DOHH2 (cell line): ENCODE results near the gene PACSIN1.

Source experiments
- H3F3A ChIP-seq: fragments of 200-600 bp; sonication (generic), shearing (Covaris generic); 2 replicates; pipeline ENCODE4 v1.6.0; 2016; ENCODE audit warnings: antibody characterized with exemption, mild to moderate bottlenecking; ENCODE audit not compliant: control insufficient read depth, insufficient read depth
- H3K27ac ChIP-seq: fragments of 200-600 bp; sonication (generic); 2 replicates; pipeline ENCODE4 v1.5.1; 2014; ENCODE audit warnings: low read depth, mild to moderate bottlenecking, low read length, moderate library complexity
- H3K27me3 ChIP-seq: fragments of 200-600 bp; sonication (generic); 2 replicates; pipeline ENCODE4 v1.6.1; 2014; ENCODE audit warnings: mild to moderate bottlenecking, low read length, mixed read lengths; ENCODE audit not compliant: control insufficient read depth
- H3K36me3 ChIP-seq: fragments of 200-600 bp; sonication (generic); 2 replicates; pipeline ENCODE4 v1.6.1; 2014; ENCODE audit warnings: mild to moderate bottlenecking, low read length, moderate library complexity, mixed read lengths; ENCODE audit not compliant: control insufficient read depth
- H3K4me1 ChIP-seq: fragments of 200-600 bp; sonication (generic); 2 replicates; pipeline ENCODE4 v1.6.1; 2014; ENCODE audit warnings: mild to moderate bottlenecking, low read length, mixed read lengths; ENCODE audit not compliant: control insufficient read depth
- H3K4me2 ChIP-seq: fragments of 200-600 bp; sonication (generic); 2 replicates; pipeline ENCODE4 v1.6.0; 2014; ENCODE audit warnings: mild to moderate bottlenecking, low read length, moderate library complexity
- H3K4me3 ChIP-seq: fragments of 200-600 bp; sonication (generic); 2 replicates; pipeline ENCODE4 v1.5.1; 2014; ENCODE audit warnings: mild to moderate bottlenecking, low read length, mixed read lengths
- H3K79me2 ChIP-seq: fragments of 200-600 bp; sonication (generic); 2 replicates; pipeline ENCODE4 v1.6.1; 2014; ENCODE audit warnings: mild to moderate bottlenecking, low read length, mixed read lengths; ENCODE audit not compliant: control insufficient read depth
- H3K9me2 ChIP-seq: fragments of 200-600 bp; sonication (generic); replicated peaks from 2 replicates; pipeline ENCODE4 v1.6.1; 2014; ENCODE audit warnings: mild to moderate bottlenecking, low read length, mixed read lengths; ENCODE audit not compliant: control insufficient read depth
- H3K9me3 ChIP-seq: fragments of 200-600 bp; sonication (generic); 2 replicates; pipeline ENCODE4 v1.6.1; 2014; ENCODE audit warnings: antibody characterized with exemption, low read length, mixed read lengths; ENCODE audit not compliant: control insufficient read depth, insufficient read depth
- H4K20me1 ChIP-seq: fragments of 200-600 bp; sonication (generic); 2 replicates; pipeline ENCODE4 v1.6.0; 2014; ENCODE audit warnings: low read depth, mild to moderate bottlenecking, antibody characterized with exemption, low read length, moderate library complexity; ENCODE audit not compliant: control insufficient read depth, insufficient read depth
- EZH2phosphoT487 ChIP-seq: fragments of 200-600 bp; sonication (generic); IDR thresholded peaks from 2 replicates; pipeline ENCODE4 v1.6.1; 2017; ENCODE audit warnings: borderline replicate concordance, mild to moderate bottlenecking, antibody characterized with exemption, low read length, moderate library complexity, mixed read lengths
- TF ChIP-seq, protein P1 (sequence below): fragments of 200-600 bp; sonication (generic); IDR thresholded peaks from one replicate; pipeline ENCODE4 v1.5.1; 2014; ENCODE audit warnings: antibody characterized with exemption, mild to moderate bottlenecking, low read depth, low read length; ENCODE audit not compliant: poor library complexity, severe bottlenecking

Gene PACSIN1

DNA sequence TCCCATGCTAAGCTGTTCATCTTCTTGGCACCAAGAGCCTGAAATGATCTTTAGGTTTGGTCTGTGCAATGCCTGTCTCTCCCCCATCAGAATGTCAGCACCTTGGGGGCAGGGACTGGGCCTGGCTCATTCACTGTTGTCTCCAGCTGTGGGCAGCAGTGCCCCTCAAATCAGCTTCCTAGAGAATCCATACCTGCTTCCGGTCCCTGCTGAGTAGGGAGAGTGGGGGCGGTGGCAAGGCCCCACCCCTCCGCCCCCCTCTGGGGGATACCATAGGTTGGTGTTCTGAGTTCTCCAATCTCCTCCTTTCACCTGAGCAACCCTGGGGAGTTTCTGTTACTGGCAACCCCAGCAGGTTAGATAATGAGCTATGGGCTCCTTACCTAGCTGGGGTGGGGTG is 109.5 kb downstream of the PACSIN1 start:
- H3K27me3 ChIP-seq = no peaks in the 10 kb centered on the region
- no peak overlapping the region for H3K27ac ChIP-seq
- H3K79me2 ChIP-seq = no peaks in the 10 kb centered on the region
- TF ChIP-seq, protein P1, sequence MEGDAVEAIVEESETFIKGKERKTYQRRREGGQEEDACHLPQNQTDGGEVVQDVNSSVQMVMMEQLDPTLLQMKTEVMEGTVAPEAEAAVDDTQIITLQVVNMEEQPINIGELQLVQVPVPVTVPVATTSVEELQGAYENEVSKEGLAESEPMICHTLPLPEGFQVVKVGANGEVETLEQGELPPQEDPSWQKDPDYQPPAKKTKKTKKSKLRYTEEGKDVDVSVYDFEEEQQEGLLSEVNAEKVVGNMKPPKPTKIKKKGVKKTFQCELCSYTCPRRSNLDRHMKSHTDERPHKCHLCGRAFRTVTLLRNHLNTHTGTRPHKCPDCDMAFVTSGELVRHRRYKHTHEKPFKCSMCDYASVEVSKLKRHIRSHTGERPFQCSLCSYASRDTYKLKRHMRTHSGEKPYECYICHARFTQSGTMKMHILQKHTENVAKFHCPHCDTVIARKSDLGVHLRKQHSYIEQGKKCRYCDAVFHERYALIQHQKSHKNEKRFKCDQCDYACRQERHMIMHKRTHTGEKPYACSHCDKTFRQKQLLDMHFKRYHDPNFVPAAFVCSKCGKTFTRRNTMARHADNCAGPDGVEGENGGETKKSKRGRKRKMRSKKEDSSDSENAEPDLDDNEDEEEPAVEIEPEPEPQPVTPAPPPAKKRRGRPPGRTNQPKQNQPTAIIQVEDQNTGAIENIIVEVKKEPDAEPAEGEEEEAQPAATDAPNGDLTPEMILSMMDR = no peak
- no peak for TF ChIP-seq EZH2phosphoT487
- no peaks in the 10 kb centered on the region for H3F3A ChIP-seq
- no peaks in the 10 kb centered on the region for H3K9me3 ChIP-seq
- peaks cover 3% of the 10 kb centered on the region for H3K4me1 ChIP-seq
- H3K9me2 ChIP-seq = no peaks in the 10 kb centered on the region
- H3K4me3 ChIP-seq = no peak overlapping the region
- H4K20me1 ChIP-seq = no peaks in the 10 kb centered on the region
- no peak overlapping the region for H3K4me2 ChIP-seq
- no peaks in the 10 kb centered on the region for H3K36me3 ChIP-seq

DNA sequence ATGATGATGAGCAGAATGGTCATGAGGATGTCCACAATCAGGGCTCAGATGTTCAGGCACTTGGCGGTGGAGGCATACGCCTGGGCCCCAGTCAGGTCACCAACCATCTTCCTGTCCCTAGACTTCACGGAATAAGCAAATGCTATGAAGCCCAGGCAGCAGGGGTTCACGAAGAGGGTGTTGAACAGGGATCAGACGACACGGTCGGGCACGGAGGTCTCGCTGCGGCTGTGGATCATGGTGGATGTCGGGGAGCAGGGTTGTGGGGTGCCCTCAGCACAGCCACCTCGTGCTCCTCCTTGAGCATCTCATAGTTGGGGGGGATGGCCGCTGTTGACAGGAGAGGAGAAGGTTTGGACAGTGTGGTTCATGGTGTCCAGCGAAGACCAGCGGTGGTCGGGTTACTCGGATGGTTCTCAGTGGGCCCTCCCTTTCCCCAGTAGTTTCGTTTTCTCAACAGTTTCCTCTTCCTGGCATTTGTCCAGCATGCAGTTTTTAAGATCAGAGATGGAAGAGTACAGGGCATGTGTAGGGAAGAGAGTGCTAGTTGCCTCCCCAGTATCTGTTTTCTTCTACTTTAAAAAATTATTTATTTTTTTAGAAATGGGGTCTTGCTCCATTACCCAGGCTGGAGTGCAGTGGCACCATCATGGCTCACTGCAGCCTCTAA is 110.5 kb downstream of the PACSIN1 start:
- Histone ChIP-seq H3K4me2 (no peak overlapping the region), H3K9me3 (no peaks in the 10 kb centered on the region), H3K4me3 (no peak overlapping the region), H3K27ac (no peak overlapping the region), H4K20me1 (no peaks in the 10 kb centered on the region), H3K4me1 (peaks cover 3% of the 10 kb centered on the region), H3K36me3 (no peaks in the 10 kb centered on the region), H3F3A (no peaks in the 10 kb centered on the region), H3K79me2 (no peaks in the 10 kb centered on the region), H3K27me3 (no peaks in the 10 kb centered on the region), H3K9me2 (no peaks in the 10 kb centered on the region)
- TF ChIP-seq EZH2phosphoT487 = no peak
- TF ChIP-seq, protein P1 = no peak

DNA sequence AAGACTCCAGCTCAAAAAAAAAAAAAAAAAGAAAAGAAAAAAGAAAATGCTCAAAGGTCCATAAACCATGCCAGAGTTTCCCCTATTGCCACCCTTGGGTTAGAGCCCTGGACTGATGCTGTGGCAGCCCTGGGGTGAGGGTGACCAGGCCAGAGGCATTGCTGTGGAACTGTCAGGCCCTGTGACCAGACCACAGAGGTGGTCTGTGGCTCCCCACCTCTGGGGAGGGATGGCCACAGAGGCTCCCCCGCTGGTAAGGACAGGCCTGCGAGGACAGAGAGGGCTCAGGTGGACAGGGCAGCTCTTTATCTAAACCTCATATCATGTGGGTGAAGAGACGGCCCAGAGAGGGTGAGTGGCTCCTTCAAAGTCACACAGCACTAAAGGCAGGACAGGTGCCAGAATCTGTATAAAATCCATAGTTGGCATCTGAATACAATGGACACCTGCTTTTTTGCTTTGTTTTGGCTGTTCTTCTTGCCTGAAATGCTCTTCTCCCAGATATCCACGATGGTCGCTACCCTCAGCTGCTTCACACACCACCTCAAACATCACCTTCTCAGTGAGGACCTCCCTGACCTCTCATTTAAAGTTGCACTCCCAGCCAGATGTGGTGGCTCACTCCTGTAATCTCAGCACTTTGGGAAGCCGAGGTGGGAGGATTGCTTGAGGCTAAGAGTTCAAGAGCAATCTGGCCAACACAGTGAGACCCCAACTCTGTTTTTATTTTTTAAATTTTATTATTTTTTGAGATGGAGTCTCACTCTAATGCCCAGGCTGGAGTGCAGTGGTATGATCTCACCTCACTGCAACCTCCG is 112.8 kb downstream of the PACSIN1 start:
- Histone ChIP-seq H3K4me1 (peaks cover 3% of the 10 kb centered on the region), H3F3A (no peaks in the 10 kb centered on the region), H3K27me3 (no peaks in the 10 kb centered on the region), H3K36me3 (no peaks in the 10 kb centered on the region), H3K9me2 (no peaks in the 10 kb centered on the region), H3K9me3 (no peaks in the 10 kb centered on the region), H3K4me2 (no peak overlapping the region), H3K4me3 (no peak overlapping the region), H3K79me2 (no peaks in the 10 kb centered on the region), H4K20me1 (no peaks in the 10 kb centered on the region), H3K27ac (no peak overlapping the region)
- TF ChIP-seq EZH2phosphoT487 = no peak
- TF ChIP-seq, protein P1 = no peak
